GM19035 (cell line): ENCODE data around the gene ATP1A4.

Source experiments
- ATAC-seq: cut with Tn5 transposase; IDR thresholded peaks from one replicate; pipeline ENCODE4 v1.9.1; 2021; ENCODE audit not compliant: unreplicated experiment

Gene ATP1A4

DNA sequence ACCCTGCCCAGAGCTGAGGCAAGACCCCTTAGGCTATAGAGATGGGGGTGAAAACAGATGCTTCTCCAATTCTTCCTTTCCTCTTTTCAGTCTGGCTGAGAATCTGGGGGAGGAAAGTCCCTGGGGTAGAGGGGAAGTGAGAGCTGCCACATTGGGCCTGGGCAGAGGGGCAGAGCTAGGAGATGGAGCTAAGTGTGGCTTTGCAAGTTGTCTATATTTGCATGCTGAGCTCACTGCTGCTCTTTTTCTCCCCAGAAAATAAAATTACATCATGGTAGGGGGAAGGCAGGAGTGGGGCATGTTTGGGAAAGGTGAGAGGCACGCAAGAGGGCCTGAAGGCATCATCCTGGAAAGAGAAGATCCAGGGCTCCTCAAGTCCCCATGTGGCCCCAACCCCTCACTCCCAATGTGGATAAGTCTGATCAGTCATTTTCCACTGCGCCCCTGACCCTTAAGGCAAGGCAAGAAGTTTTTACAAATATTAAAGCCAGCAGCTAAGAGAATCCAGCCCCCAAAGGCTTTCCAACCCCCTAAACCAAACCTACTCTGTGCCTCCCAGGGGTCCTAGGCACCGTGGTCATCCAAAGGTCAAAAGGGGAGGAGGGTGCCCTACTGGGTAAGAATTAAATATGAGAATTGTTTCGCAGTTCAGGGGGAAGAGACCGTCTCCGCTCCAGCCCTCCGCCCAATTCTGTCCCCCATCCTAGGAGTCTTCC is 53.3 kb downstream of the ATP1A4 start:
- peak; percentile 66 for ATAC-seq

GRCh38 chr1:160205242-160206035 is 54.0 kb downstream of the ATP1A4 start, which contains the start of gene PEA15:
TSS of gene PEA15 (plus strand) at chr1:160205384. CDS start at chr1:160211545, 6,161 bp downstream.
- ATAC-seq, result peak; percentile 58

- no peak for ATAC-seq
These were observed 54.6 kb downstream of the ATP1A4 start for GRCh38 chr1:160206036-160206389.

- no peak for ATAC-seq
These were observed 55.2 kb downstream of the ATP1A4 start for GRCh38 chr1:160206421-160207117.

DNA sequence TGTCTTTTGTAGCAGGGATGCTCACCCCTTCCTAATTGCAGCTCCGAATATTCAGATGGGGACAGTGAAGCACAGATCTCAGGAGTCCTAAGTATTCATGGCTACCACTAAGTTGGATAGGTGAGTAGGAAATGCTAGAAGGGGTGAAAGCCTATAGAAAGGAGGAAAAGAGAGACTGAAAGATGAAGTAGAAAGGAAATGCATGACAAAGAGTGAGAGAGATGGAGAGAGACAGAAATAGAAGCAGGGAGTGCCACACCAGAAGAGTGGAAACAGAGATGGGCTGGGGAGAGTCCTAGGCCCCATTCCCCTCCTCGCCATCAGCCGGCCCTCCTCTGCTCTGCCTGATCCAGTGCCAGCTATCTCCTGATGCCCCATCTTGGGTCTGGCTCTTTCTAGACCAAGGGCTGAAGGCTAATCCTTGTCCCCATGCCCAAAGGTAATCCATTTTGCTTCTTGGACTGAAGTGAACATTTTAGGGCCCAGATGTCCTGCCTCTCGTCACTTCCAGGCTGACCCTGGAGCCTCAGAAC is 55.8 kb downstream of the ATP1A4 start:
- no peak for ATAC-seq

DNA sequence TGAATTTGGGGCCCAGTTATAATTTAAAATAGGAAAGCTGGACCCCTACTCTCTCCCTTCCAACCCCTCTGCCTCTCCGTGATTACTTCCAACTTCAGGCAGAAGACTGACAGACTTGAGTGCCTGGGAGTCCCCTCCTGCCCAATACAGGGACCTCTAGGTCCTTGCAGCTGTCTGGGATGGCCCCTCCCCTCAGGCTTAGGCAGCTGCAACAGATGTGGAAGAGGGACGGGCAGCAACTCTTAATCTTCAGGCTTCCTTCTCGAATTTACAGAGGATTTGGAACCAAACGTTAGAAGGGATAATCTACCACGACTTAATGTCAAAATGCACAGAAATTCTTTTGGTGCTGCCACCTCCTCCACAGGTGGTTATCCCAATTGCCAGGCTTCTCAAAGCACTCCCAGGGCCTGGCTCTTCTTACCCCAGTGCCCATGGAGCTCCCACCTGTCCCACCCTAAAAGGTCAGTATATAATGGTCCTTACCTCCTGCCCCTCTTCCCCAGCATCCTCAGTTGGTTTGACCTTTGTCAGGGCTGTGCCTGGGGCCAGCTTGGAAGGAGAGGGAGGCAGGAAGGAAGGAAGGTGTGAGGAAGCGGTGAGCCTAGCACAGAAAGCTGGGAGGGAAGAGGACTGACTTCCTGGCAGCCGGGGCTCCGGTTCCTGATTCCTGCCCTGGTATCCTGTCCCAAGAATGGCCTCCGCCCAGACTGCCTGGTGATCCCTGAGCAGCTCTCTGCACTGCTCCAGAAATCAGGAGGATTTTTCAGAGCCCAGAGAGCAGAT is 56.6 kb downstream of the ATP1A4 start:
- no peak for ATAC-seq

DNA sequence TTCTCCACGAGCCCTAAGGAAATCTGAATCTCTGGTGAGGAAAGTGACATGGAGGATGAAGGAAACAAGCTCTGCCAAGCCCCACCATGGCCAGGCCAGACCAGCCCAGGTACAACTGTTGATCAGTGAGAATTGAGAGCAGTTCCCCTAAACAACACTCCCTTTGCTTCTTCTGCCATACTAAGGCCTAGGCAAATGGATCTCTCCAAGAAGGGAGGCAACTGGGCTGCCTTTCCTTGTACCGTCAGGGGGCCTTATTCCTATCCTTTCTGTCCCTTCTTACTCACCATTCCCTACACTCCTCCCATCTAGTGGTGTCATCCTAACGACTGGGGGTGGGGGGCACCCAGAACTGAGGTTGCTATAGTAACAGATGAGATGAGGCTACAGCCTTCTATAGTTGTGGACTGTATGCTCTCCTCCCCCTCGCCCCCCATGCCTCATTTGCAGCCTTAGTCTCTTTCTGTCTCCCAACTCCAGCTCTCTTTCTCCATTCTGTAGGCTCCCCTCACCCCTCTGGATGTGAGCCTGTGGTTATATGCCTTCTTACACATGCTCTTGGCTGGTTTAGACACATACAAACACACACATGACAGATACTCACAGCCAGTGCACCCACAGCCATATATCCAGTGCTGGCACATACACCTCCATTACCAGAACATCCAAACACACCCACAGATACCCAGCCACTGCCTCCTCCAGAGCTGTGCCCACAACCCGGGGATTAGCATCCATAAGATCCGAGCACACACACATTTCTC is 57.3 kb downstream of the ATP1A4 start:
- no peak for ATAC-seq

GRCh38 chr1:160209321-160210046 is 58.1 kb downstream of the ATP1A4 start:
- ATAC-seq, result no peak

DNA sequence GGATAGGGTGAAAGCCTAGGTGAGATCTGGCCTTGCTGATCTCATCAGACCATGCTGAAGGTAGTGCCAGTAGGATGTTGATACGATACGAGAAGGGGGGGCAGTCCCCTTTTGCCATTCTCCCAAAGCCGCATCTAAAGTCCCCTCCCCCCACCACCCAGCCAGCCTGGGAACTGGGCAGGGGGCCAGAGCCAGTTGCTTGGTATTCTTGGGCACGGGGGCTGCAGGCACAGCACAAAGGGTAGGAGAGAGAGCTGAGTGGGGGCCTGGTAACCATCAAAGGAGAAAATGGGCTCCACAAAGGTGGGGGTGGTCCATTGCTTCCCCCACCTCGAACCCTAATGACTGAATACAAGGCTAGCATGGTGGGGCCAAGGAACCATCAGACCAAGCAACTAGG is 59.2 kb downstream of the ATP1A4 start:
- no peak for ATAC-seq

DNA sequence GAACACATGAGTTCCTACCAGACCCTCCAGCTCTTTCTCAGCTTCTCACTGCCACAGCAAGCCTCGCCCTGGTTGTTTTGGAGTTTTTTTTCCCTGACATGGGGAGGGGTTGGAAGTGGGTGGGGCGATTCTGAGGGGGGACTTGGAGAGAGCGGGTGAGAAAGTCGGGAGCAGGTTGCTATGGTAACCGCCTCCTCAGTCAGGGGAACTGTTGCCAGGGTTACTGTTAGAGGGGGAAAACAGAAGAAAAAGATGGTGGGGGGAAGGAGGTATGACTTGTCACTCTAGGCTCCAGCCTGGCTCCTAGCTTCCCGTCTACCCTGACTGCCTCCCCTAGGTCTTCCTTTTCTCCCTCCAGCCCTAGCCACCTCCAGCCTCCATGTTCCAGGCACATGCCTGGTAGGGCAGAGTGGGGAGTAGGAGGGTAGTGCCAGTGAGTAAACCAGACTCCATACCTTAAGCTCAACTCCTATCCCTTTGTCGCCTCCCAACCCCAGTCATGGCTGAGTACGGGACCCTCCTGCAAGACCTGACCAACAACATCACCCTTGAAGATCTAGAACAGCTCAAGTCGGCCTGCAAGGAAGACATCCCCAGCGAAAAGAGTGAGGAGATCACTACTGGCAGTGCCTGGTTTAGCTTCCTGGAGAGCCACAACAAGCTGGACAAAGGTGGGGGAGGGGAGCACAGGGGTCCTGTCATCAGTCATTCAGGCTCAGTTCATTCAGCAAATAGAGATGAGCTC is 59.8 kb downstream of the ATP1A4 start:
- ATAC-seq, result no peak

GRCh38 chr1:160214481-160215140 is 63.2 kb downstream of the ATP1A4 start:
- ATAC-seq, result no peak

DNA sequence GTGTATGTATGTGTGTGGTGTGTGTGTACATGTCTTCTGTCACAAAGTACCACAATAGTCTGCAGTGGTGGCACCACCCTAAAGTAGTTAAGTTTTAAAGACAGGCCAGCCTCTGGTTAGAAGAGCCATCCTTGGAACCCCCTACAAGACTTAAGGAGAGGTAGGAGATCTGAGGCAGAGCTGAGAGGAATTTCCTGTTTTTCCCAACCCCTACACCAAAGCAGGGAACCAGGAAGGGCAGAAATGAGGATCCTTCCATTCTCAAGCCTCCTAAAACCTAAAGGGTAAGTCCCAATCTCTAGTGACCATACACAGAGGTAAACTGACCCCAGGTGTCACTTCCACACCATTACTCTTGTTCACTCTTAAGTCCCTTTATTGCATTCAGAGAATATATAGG is 64.9 kb downstream of the ATP1A4 start:
- ATAC-seq, result no peak

DNA sequence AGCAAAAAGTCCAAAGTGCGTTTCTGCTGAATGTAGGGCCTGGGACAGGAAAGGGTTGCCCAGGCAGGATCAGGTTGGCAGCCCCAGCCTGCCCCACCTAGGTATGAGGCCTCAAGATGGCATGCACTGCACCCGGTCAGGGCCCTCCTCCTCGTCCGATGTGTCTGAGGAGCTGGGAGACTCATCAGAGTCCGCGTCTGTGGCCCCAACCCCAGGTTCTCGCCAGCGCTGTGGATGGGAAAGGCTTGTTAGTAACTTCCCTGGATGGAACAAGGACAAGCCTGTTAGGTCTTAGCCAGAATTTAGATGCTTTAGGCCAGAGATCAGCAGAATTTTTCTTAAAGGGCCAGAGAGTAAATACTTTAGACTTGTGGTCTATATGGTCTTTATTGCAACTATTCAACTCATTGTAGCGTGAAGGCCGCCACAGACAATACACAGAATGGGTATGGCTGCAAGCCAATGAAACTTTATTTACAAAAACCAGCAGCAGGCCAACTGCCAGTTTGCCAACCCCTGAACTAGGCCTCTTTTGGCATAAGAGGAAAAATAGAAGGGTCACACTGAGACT is 66.2 kb downstream of the ATP1A4 start:
- no peak for ATAC-seq

DNA sequence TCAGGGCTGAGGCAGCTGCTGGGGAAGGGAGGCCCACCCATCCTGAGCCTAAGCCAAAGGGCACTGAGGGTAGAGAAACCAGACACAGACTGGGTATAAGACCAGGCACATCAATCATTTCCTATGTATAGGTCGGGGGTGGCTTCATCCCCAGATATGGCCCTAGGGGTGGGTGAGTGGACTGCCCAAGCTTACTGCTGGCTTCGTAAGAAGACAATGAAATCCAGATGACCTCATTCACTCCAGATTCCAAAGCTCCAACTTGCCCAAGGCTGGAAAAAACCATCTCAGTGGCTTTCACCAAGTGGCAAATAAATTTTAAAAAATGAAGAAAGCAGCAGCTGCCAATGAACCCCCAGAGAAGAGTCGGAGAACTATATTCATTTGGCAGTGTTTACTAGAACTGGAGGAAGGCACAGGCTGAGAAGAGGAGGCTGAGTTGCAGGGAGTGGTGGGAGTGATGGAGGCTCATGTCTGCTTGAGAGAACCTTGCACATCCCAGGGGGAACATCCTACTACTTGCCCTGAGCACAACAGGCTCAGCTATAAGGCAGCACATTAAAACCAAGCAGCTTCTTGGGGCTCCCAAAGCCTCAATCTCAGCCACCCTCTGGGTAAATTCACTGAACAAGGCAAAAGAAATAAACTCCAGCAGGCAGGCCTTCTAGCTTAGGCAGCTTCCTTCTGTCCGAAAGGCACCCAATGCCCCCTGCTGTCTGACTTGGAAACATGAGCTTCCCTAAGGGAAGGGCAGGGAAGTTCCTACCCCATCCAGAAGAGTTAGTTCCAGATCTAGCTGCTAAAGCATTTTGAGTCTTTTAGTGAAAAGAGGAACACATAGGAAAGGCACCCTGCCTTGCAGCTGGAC is 67.9 kb downstream of the ATP1A4 start:
- ATAC-seq, result no peak

DNA sequence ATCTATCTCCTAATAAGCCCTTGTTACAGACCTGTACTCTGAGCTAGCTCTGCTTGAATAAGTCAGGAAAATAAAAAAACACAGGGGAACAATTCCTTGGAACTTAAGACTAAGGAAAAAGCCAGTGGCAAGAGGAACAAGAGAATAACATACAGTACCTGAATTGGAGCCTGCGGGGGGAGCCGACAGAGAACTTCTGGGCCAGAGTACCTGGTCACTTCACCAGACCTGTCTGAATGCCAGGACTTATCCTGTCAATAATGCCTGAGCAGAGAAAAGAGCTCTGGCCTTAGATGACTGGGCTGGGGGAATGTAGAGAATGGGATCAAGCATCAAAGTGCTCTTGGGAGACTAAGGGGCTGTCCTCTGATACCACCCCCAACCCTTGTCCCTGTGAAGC is 68.9 kb downstream of the ATP1A4 start:
- ATAC-seq, result no peak

DNA sequence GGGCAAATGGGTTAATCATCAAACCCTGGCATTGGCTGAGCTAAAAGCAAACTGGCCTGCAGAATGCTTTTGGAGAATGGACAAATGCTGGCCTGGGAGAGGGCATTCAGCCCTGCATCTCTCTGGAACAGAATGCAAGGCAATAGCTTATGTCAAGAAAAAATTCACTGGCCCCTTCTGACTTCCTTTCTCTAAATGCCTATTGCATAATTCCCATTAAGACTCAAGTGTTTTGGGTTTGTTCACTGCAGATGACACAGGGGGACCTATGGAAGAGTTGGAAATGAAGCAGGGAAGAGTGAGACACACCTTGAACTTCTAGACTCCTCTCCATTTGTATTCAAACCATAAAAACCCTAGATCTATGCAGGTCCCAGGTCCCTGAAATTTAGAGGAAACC is 69.7 kb downstream of the ATP1A4 start:
- ATAC-seq, result no peak

- no peak for ATAC-seq
These were observed 71.1 kb downstream of the ATP1A4 start for GRCh38 chr1:160222546-160222945.
